ENCODE data around the gene SCN3B.

- no peak for TF ChIP-seq GATA1 (IDR thresholded peaks at IDR 0.05; ENCODE audit: low read depth, low read length)
- no peak for TF ChIP-seq POLR2A (IDR thresholded peaks at IDR 0.05; ENCODE audit: low read length)
Observed at GRCh38 chr11:123607781-123608180, 46.6 kb downstream of the SCN3B start.

Data from erythroblast (primary cell).